ENCODE results near the gene MYPOP. TPM values are rescaled to one million over a fixed set of nuclear protein-coding genes. Genes with fewer than 3 reads are reported as not detected.

MYPOP gene
- total and polyA plus RNA-seq, 10 of the 15 experiments (the other 5 are each of a cell fraction or from before 2014, with no cell fraction given), result 0.47 to 9.4 (median 1.4) TPM

DNA sequence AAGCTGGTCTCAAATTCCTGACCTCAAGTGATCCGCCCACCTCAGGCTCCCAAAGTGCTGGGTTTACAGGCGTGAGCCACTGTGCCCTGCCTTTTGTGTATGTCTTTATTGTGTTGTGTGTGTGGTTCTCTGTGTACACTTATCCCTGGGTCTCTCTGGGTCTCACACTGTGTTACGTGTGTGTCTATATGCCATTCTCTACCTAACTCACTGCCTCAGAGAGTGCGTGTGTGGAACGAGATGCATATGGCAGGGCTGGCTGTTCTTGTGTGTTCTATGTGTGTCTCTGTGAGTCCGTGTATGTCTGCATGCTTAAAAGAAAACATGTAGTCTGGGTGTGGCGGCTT, 27.8 kb downstream of the MYPOP start:
- Histone ChIP-seq H3K79me2 (ENCODE audit: control insufficient read depth, insufficient read depth, low read length) (no peaks in the 10 kb centered on the region), H4K20me1 (ENCODE audit: control insufficient read depth, insufficient read depth) (no peaks in the 10 kb centered on the region), H2AFZ (ENCODE audit: control insufficient read depth, low read depth, low read length) (no peak overlapping the region), H3K4me2 (ENCODE audit: control insufficient read depth, insufficient read depth) (no peak overlapping the region), H3K27me3 (replicated peaks in 1 of 2; ENCODE audit: control insufficient read depth in 2 of 2, insufficient read depth in 2 of 2, low read length in 1 of 2) (no peaks in the 10 kb centered on the region), H3K9ac (ENCODE audit: control insufficient read depth, insufficient read depth, low read length) (no peak overlapping the region), H3K4me3 (no peak overlapping the region), H3K9me3 (replicated peaks; ENCODE audit: control insufficient read depth, insufficient read depth, low read length) (no peaks in the 10 kb centered on the region), H3K27ac (ENCODE audit: control insufficient read depth, insufficient read depth) (no peak overlapping the region), H3K4me1 (ENCODE audit: control insufficient read depth, insufficient read depth, low read length) (peaks cover 8% of the 10 kb centered on the region), H3K36me3 (ENCODE audit: control insufficient read depth in 2 of 2, insufficient read depth in 2 of 2, low read length in 1 of 2) (no peaks in the 10 kb centered on the region)
- TF ChIP-seq, protein P1, sequence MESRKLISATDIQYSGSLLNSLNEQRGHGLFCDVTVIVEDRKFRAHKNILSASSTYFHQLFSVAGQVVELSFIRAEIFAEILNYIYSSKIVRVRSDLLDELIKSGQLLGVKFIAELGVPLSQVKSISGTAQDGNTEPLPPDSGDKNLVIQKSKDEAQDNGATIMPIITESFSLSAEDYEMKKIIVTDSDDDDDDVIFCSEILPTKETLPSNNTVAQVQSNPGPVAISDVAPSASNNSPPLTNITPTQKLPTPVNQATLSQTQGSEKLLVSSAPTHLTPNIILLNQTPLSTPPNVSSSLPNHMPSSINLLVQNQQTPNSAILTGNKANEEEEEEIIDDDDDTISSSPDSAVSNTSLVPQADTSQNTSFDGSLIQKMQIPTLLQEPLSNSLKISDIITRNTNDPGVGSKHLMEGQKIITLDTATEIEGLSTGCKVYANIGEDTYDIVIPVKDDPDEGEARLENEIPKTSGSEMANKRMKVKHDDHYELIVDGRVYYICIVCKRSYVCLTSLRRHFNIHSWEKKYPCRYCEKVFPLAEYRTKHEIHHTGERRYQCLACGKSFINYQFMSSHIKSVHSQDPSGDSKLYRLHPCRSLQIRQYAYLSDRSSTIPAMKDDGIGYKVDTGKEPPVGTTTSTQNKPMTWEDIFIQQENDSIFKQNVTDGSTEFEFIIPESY (IDR thresholded peaks at IDR 0.05), result no peak
- TF ChIP-seq TCF3 (IDR thresholded peaks at IDR 0.05; ENCODE audit: borderline replicate concordance, insufficient read depth, low read depth, low read length) (no peak), ZSCAN29 (IDR thresholded peaks at IDR 0.05) (no peak), PAX8 (IDR thresholded peaks at IDR 0.05) (no peak), JUND (IDR thresholded peaks at IDR 0.05; ENCODE audit: low read depth, low read length) (no peak), SPI1 (IDR thresholded peaks at IDR 0.05; ENCODE audit: borderline replicate concordance, insufficient read depth, low read depth, low read length) (no peak), YY1 (IDR thresholded peaks at IDR 0.05; ENCODE audit: low read depth, low read length) (no peak), PAX5 (IDR thresholded peaks at IDR 0.05; ENCODE audit: borderline replicate concordance, low read depth, low read length) (no peak), ZNF24 (IDR thresholded peaks at IDR 0.05) (no peak), MYC (IDR thresholded peaks at IDR 0.05; ENCODE audit: insufficient read depth, insufficient read length, insufficient replicate concordance, low read length, severe bottlenecking) (no peak), SUZ12 (IDR thresholded peaks at IDR 0.05; ENCODE audit: unreplicated experiment) (no peak), SREBF2 (IDR thresholded peaks at IDR 0.05; ENCODE audit: low read length) (no peak), POLR2A (IDR thresholded peaks at IDR 0.05; ENCODE audit: low read depth, low read length) (no peak)
- TF ChIP-seq, protein P2, sequence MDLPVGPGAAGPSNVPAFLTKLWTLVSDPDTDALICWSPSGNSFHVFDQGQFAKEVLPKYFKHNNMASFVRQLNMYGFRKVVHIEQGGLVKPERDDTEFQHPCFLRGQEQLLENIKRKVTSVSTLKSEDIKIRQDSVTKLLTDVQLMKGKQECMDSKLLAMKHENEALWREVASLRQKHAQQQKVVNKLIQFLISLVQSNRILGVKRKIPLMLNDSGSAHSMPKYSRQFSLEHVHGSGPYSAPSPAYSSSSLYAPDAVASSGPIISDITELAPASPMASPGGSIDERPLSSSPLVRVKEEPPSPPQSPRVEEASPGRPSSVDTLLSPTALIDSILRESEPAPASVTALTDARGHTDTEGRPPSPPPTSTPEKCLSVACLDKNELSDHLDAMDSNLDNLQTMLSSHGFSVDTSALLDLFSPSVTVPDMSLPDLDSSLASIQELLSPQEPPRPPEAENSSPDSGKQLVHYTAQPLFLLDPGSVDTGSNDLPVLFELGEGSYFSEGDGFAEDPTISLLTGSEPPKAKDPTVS (IDR thresholded peaks at IDR 0.05; ENCODE audit: low read depth, low read length), result no peak
- TF ChIP-seq, protein P3, sequence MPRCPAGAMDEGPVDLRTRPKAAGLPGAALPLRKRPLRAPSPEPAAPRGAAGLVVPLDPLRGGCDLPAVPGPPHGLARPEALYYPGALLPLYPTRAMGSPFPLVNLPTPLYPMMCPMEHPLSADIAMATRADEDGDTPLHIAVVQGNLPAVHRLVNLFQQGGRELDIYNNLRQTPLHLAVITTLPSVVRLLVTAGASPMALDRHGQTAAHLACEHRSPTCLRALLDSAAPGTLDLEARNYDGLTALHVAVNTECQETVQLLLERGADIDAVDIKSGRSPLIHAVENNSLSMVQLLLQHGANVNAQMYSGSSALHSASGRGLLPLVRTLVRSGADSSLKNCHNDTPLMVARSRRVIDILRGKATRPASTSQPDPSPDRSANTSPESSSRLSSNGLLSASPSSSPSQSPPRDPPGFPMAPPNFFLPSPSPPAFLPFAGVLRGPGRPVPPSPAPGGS (IDR thresholded peaks at IDR 0.05; ENCODE audit: borderline replicate concordance, insufficient read depth, low read depth, low read length, poor library complexity, severe bottlenecking), result no peak
- TF ChIP-seq, protein P4, sequence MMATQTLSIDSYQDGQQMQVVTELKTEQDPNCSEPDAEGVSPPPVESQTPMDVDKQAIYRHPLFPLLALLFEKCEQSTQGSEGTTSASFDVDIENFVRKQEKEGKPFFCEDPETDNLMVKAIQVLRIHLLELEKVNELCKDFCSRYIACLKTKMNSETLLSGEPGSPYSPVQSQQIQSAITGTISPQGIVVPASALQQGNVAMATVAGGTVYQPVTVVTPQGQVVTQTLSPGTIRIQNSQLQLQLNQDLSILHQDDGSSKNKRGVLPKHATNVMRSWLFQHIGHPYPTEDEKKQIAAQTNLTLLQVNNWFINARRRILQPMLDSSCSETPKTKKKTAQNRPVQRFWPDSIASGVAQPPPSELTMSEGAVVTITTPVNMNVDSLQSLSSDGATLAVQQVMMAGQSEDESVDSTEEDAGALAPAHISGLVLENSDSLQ (IDR thresholded peaks at IDR 0.05), result no peak
- TF ChIP-seq, protein P5, sequence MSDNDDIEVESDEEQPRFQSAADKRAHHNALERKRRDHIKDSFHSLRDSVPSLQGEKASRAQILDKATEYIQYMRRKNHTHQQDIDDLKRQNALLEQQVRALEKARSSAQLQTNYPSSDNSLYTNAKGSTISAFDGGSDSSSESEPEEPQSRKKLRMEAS (IDR thresholded peaks at IDR 0.05; ENCODE audit: low read depth, low read length), result no peak
- no peak for ATAC-seq
- ChIA-PET RAD21 (ENCODE audit: unreplicated experiment) (no interaction called here), CTCF (interaction anchor here (1.5 kb wide), 1 partner anchor 11 kb away, joined by 6 read pairs; the partner anchor contains the start of gene SYMPK), POLR2A (interaction anchor here (1.4 kb wide), 1 partner anchor 9 kb away, joined by 3 read pairs; no protein-coding TSS in a partner anchor), SMC1A (ENCODE audit: uncharacterized antibody, unreplicated experiment) (no interaction called here)
- DNase-seq (ENCODE audit: low read depth, low spot score), result no peak
- intact Hi-C loops (cut with micrococcal nuclease; ENCODE audit: unreplicated experiment), result no loop called here
- in situ Hi-C loops (cut with MboI), result no loop called here
- no TSS peak for BruUV-seq (replicated peaks)
- 38% methylated on average over 7 of the region's 7 CpGs for WGBS (ENCODE audit: insufficient coverage, insufficient replicate concordance, low lambda C conversion rate, missing lambda C conversion rate)
- FAIRE-seq, result no peak

Measured in GM12878 (cell line).